Muscle of leg (tissue), 11 donors: Measurements from ENCODE around the gene UNC80. TPM values are rescaled to one million over a fixed set of nuclear protein-coding genes. Genes with fewer than 3 reads are reported as not detected.

Experiments used
- DNase-seq: peaks from one replicate; pipeline ENCODE4 v3.0.0; 2013
- H3K27ac ChIP-seq: one replicate; pipeline ENCODE4 v1.5.1; 2013; ENCODE audit warnings: mild to moderate bottlenecking, low read length, control low read depth
- H3K27me3 ChIP-seq: one replicate; pipeline ENCODE4 v1.6.1; 2013; ENCODE audit warnings: low read length; ENCODE audit not compliant: control insufficient read depth, insufficient read depth
- H3K36me3 ChIP-seq: one replicate; pipeline ENCODE4 v1.6.1; 2013; ENCODE audit warnings: low read length; ENCODE audit not compliant: control insufficient read depth, insufficient read depth
- H3K4me1 ChIP-seq: one replicate; pipeline ENCODE4 v1.6.1; 2013; ENCODE audit warnings: low read length; ENCODE audit not compliant: control insufficient read depth, insufficient read depth
- H3K4me3 ChIP-seq: one replicate; pipeline ENCODE4 v1.5.1; 2013; ENCODE audit warnings: low read length, control low read depth
- H3K9me3 ChIP-seq: replicated peaks from 2 replicates; pipeline ENCODE4 v1.6.1; 2013; ENCODE audit warnings: low read depth, low read length; ENCODE audit not compliant: control insufficient read depth
- WGBS: methylation state at CpG from one replicate; pipeline ENCODE4 v1.1.5; 2013; ENCODE audit warnings: missing lambda C conversion rate; ENCODE audit not compliant: insufficient coverage; 5-methylcytosine and 5-hydroxymethylcytosine counted together
- polyA plus RNA-seq, 8 donors: library from polyadenylated mRNA; unstranded; fragments of 120-200 nt; gene quantifications; one replicate each; pipeline versions ENCODE4 v1.2.1 to v1.2.3, GENCODE V29; 2013; ENCODE audit warnings: inconsistent platforms in 1 of 8, low replicate concordance in 1 of 8; ENCODE audit not compliant: insufficient read length in 8 of 8, insufficient read depth in 1 of 8
- total RNA-seq: library from RNA; stranded (reverse); fragments of 120-200 nt; gene quantifications from one replicate; pipeline ENCODE4 v1.2.4, GENCODE V29; 2013

UNC80 gene
- total and polyA plus RNA-seq, 9 donors = 0.66 to 4.3 (median 1.7) TPM

- WGBS = no CpG with 5 or more reads among the region's 3 CpGs
- H3K27ac ChIP-seq = no peak overlapping the region
- H3K36me3 ChIP-seq = no peaks in the 10 kb centered on the region
- H3K4me3 ChIP-seq = no peak overlapping the region
- H3K4me1 ChIP-seq = peaks cover 3% of the 10 kb centered on the region
- H3K27me3 ChIP-seq = no peaks in the 10 kb centered on the region
- DNase-seq = no peak
- H3K9me3 ChIP-seq = no peaks in the 10 kb centered on the region
Measured at GRCh38 chr2:209936106-209936666, 164.6 kb downstream of the UNC80 start.

GRCh38 chr2:209937893-209938292 lies 166.3 kb downstream of the UNC80 start:
- Histone ChIP-seq H3K27ac (no peak overlapping the region), H3K4me1 (peaks cover 3% of the 10 kb centered on the region), H3K4me3 (no peak overlapping the region), H3K9me3 (no peaks in the 10 kb centered on the region), H3K36me3 (no peaks in the 10 kb centered on the region), H3K27me3 (no peaks in the 10 kb centered on the region)
- DNase-seq = peak; percentile 12

- no peak for DNase-seq
- Histone ChIP-seq H3K27me3 (no peaks in the 10 kb centered on the region), H3K4me1 (peaks cover 7% of the 10 kb centered on the region), H3K4me3 (no peak overlapping the region), H3K27ac (no peak overlapping the region), H3K9me3 (no peaks in the 10 kb centered on the region), H3K36me3 (no peaks in the 10 kb centered on the region)
- whole genome bisulfite sequencing = no CpG with 5 or more reads among the region's 1 CpG
Measured at GRCh38 chr2:209938906-209939305, 167.3 kb downstream of the UNC80 start.

- H3K36me3 ChIP-seq = no peaks in the 10 kb centered on the region
- H3K27ac ChIP-seq = no peak overlapping the region
- peak; percentile 22 for DNase-seq
- WGBS = 48% methylated on average over 6 of the region's 6 CpGs
- H3K9me3 ChIP-seq = no peaks in the 10 kb centered on the region
- H3K27me3 ChIP-seq = no peaks in the 10 kb centered on the region
- H3K4me3 ChIP-seq = no peak overlapping the region
- H3K4me1 ChIP-seq = peaks cover 7% of the 10 kb centered on the region
Measured at GRCh38 chr2:209940936-209941335, 169.3 kb downstream of the UNC80 start.

- Histone ChIP-seq H3K4me3 (no peak overlapping the region), H3K36me3 (no peaks in the 10 kb centered on the region), H3K27me3 (no peaks in the 10 kb centered on the region), H3K4me1 (peaks cover 7% of the 10 kb centered on the region), H3K27ac (no peak overlapping the region), H3K9me3 (no peaks in the 10 kb centered on the region)
- no peak for DNase-seq
- no CpG with 5 or more reads among the region's 2 CpGs for WGBS
Measured at GRCh38 chr2:209942426-209942825, 170.8 kb downstream of the UNC80 start.

- no CpG with 5 or more reads among the region's 5 CpGs for WGBS
- Histone ChIP-seq H3K36me3 (no peaks in the 10 kb centered on the region), H3K27ac (peak overlapping the region; percentile 17), H3K4me3 (no peak overlapping the region), H3K27me3 (no peaks in the 10 kb centered on the region), H3K9me3 (no peaks in the 10 kb centered on the region), H3K4me1 (peaks cover 7% of the 10 kb centered on the region)
- peak; percentile 73 for DNase-seq
Measured at GRCh38 chr2:209942936-209943605, 171.4 kb downstream of the UNC80 start.

GRCh38 chr2:209943776-209944175 lies 172.1 kb downstream of the UNC80 start:
- peak overlapping the region; percentile 17 for H3K27ac ChIP-seq
- no peak for DNase-seq
- H3K9me3 ChIP-seq = no peaks in the 10 kb centered on the region
- no peaks in the 10 kb centered on the region for H3K27me3 ChIP-seq
- no peaks in the 10 kb centered on the region for H3K36me3 ChIP-seq
- peaks cover 7% of the 10 kb centered on the region for H3K4me1 ChIP-seq
- no peak overlapping the region for H3K4me3 ChIP-seq

GRCh38 chr2:209946539-209946938 lies 174.9 kb downstream of the UNC80 start:
- H3K4me3 ChIP-seq = no peak overlapping the region
- no peaks in the 10 kb centered on the region for H3K36me3 ChIP-seq
- no peaks in the 10 kb centered on the region for H3K9me3 ChIP-seq
- H3K27me3 ChIP-seq = no peaks in the 10 kb centered on the region
- H3K4me1 ChIP-seq = peaks cover 7% of the 10 kb centered on the region
- H3K27ac ChIP-seq = no peak overlapping the region
- no peak for DNase-seq
- WGBS = no CpG with 5 or more reads among the region's 1 CpG

- DNase-seq = no peak
- Histone ChIP-seq H3K4me1 (peaks cover 3% of the 10 kb centered on the region), H3K27me3 (no peaks in the 10 kb centered on the region), H3K36me3 (no peaks in the 10 kb centered on the region), H3K9me3 (peaks cover 4% of the 10 kb centered on the region), H3K4me3 (no peak overlapping the region), H3K27ac (no peak overlapping the region)
- 10% methylated on average over 1 of the region's 2 CpGs for WGBS
Measured at GRCh38 chr2:209956271-209956670, 184.6 kb downstream of the UNC80 start.

GRCh38 chr2:209958016-209958415 lies 186.4 kb downstream of the UNC80 start:
- Histone ChIP-seq H3K4me3 (no peak overlapping the region), H3K27me3 (no peaks in the 10 kb centered on the region), H3K27ac (no peak overlapping the region), H3K4me1 (peaks cover 3% of the 10 kb centered on the region), H3K36me3 (no peaks in the 10 kb centered on the region), H3K9me3 (no peaks in the 10 kb centered on the region)
- WGBS = no CpG with 5 or more reads among the region's 2 CpGs
- no peak for DNase-seq

- no peak overlapping the region for H3K27ac ChIP-seq
- WGBS = 15% methylated on average over 2 of the region's 7 CpGs
Measured at GRCh38 chr2:209960045-209960444, 188.4 kb downstream of the UNC80 start.

More at GRCh38 chr2:209960045-209960444, 188.4 kb downstream of the UNC80 start:
- no peaks in the 10 kb centered on the region for H3K9me3 ChIP-seq
- no peaks in the 10 kb centered on the region for H3K36me3 ChIP-seq
- no peak overlapping the region for H3K4me3 ChIP-seq
- H3K27me3 ChIP-seq = no peaks in the 10 kb centered on the region
- peaks cover 3% of the 10 kb centered on the region for H3K4me1 ChIP-seq
- no peak for DNase-seq
